ENCODE results near the gene BDKRB1. TPM values are rescaled to one million over a fixed set of nuclear protein-coding genes. Genes with fewer than 3 reads are reported as not detected.

Gene BDKRB1
- total and polyA plus RNA-seq, 9 of the 15 experiments (the other 6 are each of a cell fraction or from before 2014, with no cell fraction given) = 0.06 to 0.23 (median 0.09) TPM; not detected in 1

DNA sequence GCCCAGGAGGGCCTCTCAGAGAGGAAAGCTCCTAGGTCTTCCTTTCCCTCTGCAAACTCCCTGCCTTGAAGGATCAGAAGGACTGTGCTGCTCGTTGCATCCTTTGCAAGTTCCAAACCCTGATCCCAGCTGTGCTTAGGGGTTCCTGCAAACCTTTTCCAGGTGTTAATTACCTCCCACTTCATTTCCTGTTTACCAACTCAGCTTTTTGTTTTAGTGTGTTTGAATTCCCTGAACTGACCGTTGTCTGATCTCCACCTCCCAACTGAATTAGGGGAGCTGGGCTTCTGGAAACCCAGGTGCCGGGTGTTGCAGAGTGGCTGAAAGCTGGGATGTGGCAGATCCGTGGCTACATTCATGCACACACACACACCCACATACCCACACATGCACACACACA lies 20.6 kb upstream of the BDKRB1 start:
- Histone ChIP-seq H2AFZ (ENCODE audit: low read depth, low read length) (no peak overlapping the region), H3K27ac (ENCODE audit: extremely low read depth, low read depth, low read length) (no peak overlapping the region), H3K9me3 (replicated peaks; ENCODE audit: control insufficient read depth, insufficient read depth, low read depth, low read length) (no peaks in the 10 kb centered on the region), H3K4me2 (ENCODE audit: insufficient read depth, low read length) (no peak overlapping the region), H3K79me2 (ENCODE audit: control insufficient read depth, insufficient read depth, low read length) (no peaks in the 10 kb centered on the region), H3K4me3 (no peak overlapping the region), H3K9ac (ENCODE audit: insufficient read depth in 1 of 2, low read depth in 2 of 2, low read length in 2 of 2) (no peak overlapping the region), H3K9me1 (ENCODE audit: control insufficient read depth, insufficient read depth, low read length) (no peaks in the 10 kb centered on the region), H3K27me3 (ENCODE audit: control insufficient read depth in 2 of 2, insufficient read depth in 2 of 2, low read length in 2 of 2) (peaks cover 4 to 50% of the 10 kb centered on the region in 2 experiments; a peak in 4 of 5 replicates), H3K36me3 (ENCODE audit: control insufficient read depth, insufficient read depth, low read length) (no peaks in the 10 kb centered on the region), H3K4me1 (replicated peaks in 1 of 2; ENCODE audit: control insufficient read depth in 2 of 2, insufficient read depth in 2 of 2, low read length in 2 of 2) (no peaks in the 10 kb centered on the region), H4K20me1 (replicated peaks; ENCODE audit: control insufficient read depth, insufficient read depth, low read length) (no peaks in the 10 kb centered on the region)
- TF ChIP-seq ARHGAP35 (IDR thresholded peaks at IDR 0.05; ENCODE audit: partially characterized antibody) (no peak), MTA1 (IDR thresholded peaks at IDR 0.05; ENCODE audit: borderline replicate concordance) (no peak), THRAP3 (IDR thresholded peaks at IDR 0.05; ENCODE audit: borderline replicate concordance) (no peak), GTF2B (IDR thresholded peaks at IDR 0.05; ENCODE audit: extremely low read depth, insufficient read length) (no peak)
- DNase-seq (ENCODE audit: extremely low read depth in 1 of 4, low spot score in 3 of 4) (no peak), ATAC-seq (no peak), FAIRE-seq (no peak)
- WGBS (ENCODE audit: insufficient coverage, low coverage, missing lambda C conversion rate) = 0% methylated on average over 3 of the region's 4 CpGs
- no TSS peak for BruUV-seq (replicated peaks)
- intact Hi-C loops (cut with micrococcal nuclease) (no loop called here), in situ Hi-C loops (cut with MboI) (no loop called here)
- POLR2A ChIA-PET = interaction anchor here (0.5 kb wide), 1 partner anchor 24 kb away, joined by 3 read pairs; no protein-coding TSS in a partner anchor
- CTCF ChIA-PET (ENCODE audit: low intra/inter-chr PET ratio) = no interaction called here

- no peaks in the 10 kb centered on the region for H3K9me3 ChIP-seq (replicated peaks; ENCODE audit: control insufficient read depth, insufficient read depth, low read depth, low read length)
- no peak for DNase-seq (ENCODE audit: extremely low read depth in 1 of 4, low spot score in 3 of 4)
- CTCF ChIA-PET (ENCODE audit: low intra/inter-chr PET ratio) = no interaction called here
- POLR2A ChIA-PET = interaction anchor here (0.6 kb wide), 1 partner anchor 542 kb away, joined by 3 read pairs; no protein-coding TSS in a partner anchor
- H4K20me1 ChIP-seq (replicated peaks; ENCODE audit: control insufficient read depth, insufficient read depth, low read length) = no peaks in the 10 kb centered on the region
- in situ Hi-C loops (cut with MboI) = no loop called here
- peaks cover 0 to 43% of the 10 kb centered on the region in 2 experiments; a peak in 4 of 5 replicates for H3K27me3 ChIP-seq (ENCODE audit: control insufficient read depth in 2 of 2, insufficient read depth in 2 of 2, low read length in 2 of 2)
- no peak for FAIRE-seq
- H3K9ac ChIP-seq (ENCODE audit: insufficient read depth in 1 of 2, low read depth in 2 of 2, low read length in 2 of 2) = no peak overlapping the region
- H3K9me1 ChIP-seq (ENCODE audit: control insufficient read depth, insufficient read depth, low read length) = no peaks in the 10 kb centered on the region
- H3K79me2 ChIP-seq (ENCODE audit: control insufficient read depth, insufficient read depth, low read length) = no peaks in the 10 kb centered on the region
- intact Hi-C loops (cut with micrococcal nuclease) = no loop called here
- H3K4me3 ChIP-seq = no peak overlapping the region
- no peaks in the 10 kb centered on the region for H3K36me3 ChIP-seq (ENCODE audit: control insufficient read depth, insufficient read depth, low read length)
- H3K4me1 ChIP-seq (replicated peaks in 1 of 2; ENCODE audit: control insufficient read depth in 2 of 2, insufficient read depth in 2 of 2, low read length in 2 of 2) = no peaks in the 10 kb centered on the region
- H3K4me2 ChIP-seq (ENCODE audit: insufficient read depth, low read length) = no peak overlapping the region
- no TSS peak for BruUV-seq (replicated peaks)
- H3K27ac ChIP-seq (ENCODE audit: extremely low read depth, low read depth, low read length) = no peak overlapping the region
- ATAC-seq = no peak
- H2AFZ ChIP-seq (ENCODE audit: low read depth, low read length) = no peak overlapping the region
- WGBS (ENCODE audit: insufficient coverage, low coverage, missing lambda C conversion rate) = 0% methylated on average over 2 of the region's 2 CpGs
- TF ChIP-seq ETV5 (CRISPR knock-in tag; IDR thresholded peaks at IDR 0.05; ENCODE audit: low read depth) = no peak
- no peak for TF ChIP-seq STAT5A (IDR thresholded peaks at IDR 0.05; ENCODE audit: borderline replicate concordance, low read length)
- no peak for TF ChIP-seq ZNF76 (CRISPR knock-in tag; IDR thresholded peaks at IDR 0.05; ENCODE audit: borderline replicate concordance)
- TF ChIP-seq RFX5 (IDR thresholded peaks at IDR 0.05; ENCODE audit: low read depth, low read length) = no peak
- TF ChIP-seq HDAC1 (IDR thresholded peaks at IDR 0.05) = no peak
- no peak for TF ChIP-seq FOS (IDR thresholded peaks at IDR 0.05; ENCODE audit: extremely low read depth, insufficient read length)
- TF ChIP-seq ZKSCAN8 (CRISPR knock-in tag; IDR thresholded peaks at IDR 0.05) = no peak
- TF ChIP-seq EGR1 (conservative IDR thresholded peaks at IDR 0.05) = no peak
- no peak for TF ChIP-seq ZNF583 (CRISPR knock-in tag; IDR thresholded peaks at IDR 0.05)
- no peak for TF ChIP-seq RB1 (IDR thresholded peaks at IDR 0.05; ENCODE audit: low read depth)
- TF ChIP-seq ZBTB49 (CRISPR knock-in tag; IDR thresholded peaks at IDR 0.05; ENCODE audit: borderline replicate concordance) = no peak
- TF ChIP-seq ZNF212 (CRISPR knock-in tag; IDR thresholded peaks at IDR 0.05) = no peak
These were observed 18.4 kb upstream of the BDKRB1 start for GRCh38 chr14:96237641-96238040.
